ENCODE data around the gene WEE2. TPM values are rescaled to one million over a fixed set of nuclear protein-coding genes. Genes with fewer than 3 reads are reported as not detected.
A peak's percentile ranks its signal among the peaks of the same experiment; 100 is the strongest.

The WEE2 gene
- total and polyA plus RNA-seq, 4 donors = not detected

- no peak for DNase-seq
- no peak overlapping the region for H3K27ac ChIP-seq (ENCODE audit: low read depth in 1 of 2, low read length in 1 of 2)
- H3K27me3 ChIP-seq (ENCODE audit: control insufficient read depth in 3 of 3, insufficient read depth in 3 of 3, low read length in 2 of 3) = no peaks in the 10 kb centered on the region
- no peak overlapping the region for H3K4me3 ChIP-seq
- TF ChIP-seq CTCF (IDR thresholded peaks at IDR 0.05; ENCODE audit: control extremely low read depth, extremely low read depth) = no peak
- WGBS, 2 donors = 90 to 95% methylated on average over 3 of the region's 3 CpGs
- H3K4me1 ChIP-seq (ENCODE audit: control insufficient read depth in 5 of 5, insufficient read depth in 5 of 5, low read length in 5 of 5) = peaks cover 0 to 5% (median 0%) of the 10 kb centered on the region in 5 donors
- peaks cover 0 to 18% (median 4%) of the 10 kb centered on the region in 4 donors for H3K36me3 ChIP-seq (ENCODE audit: control insufficient read depth in 4 of 4, insufficient read depth in 4 of 4, low read length in 4 of 4)
- no peak for ATAC-seq (ENCODE audit: insufficient read depth, low FRiP score)
- H3K9ac ChIP-seq (ENCODE audit: insufficient read depth in 1 of 2, low read length in 2 of 2) = no peak overlapping the region
- no peaks in the 10 kb centered on the region for H3K9me3 ChIP-seq (ENCODE audit: control insufficient read depth in 4 of 4, insufficient read depth in 3 of 4, low read length in 3 of 4)
These were observed 34.8 kb upstream of the WEE2 start for GRCh38 chr7:141673346-141673745.

GRCh38 chr7:141674171-141674671, 33.9 kb upstream of the WEE2 start:
- DNase-seq (peak in 1 of 3 donors; percentile 25), ATAC-seq (ENCODE audit: insufficient read depth, low FRiP score) (no peak)
- no peak for TF ChIP-seq CTCF (IDR thresholded peaks at IDR 0.05; ENCODE audit: control extremely low read depth, extremely low read depth)
- Histone ChIP-seq H3K9me3 (ENCODE audit: control insufficient read depth in 4 of 4, insufficient read depth in 3 of 4, low read length in 3 of 4) (no peaks in the 10 kb centered on the region), H3K27me3 (ENCODE audit: control insufficient read depth in 3 of 3, insufficient read depth in 3 of 3, low read length in 2 of 3) (no peaks in the 10 kb centered on the region), H3K4me1 (ENCODE audit: control insufficient read depth in 5 of 5, insufficient read depth in 5 of 5, low read length in 5 of 5) (peaks cover 0 to 5% (median 0%) of the 10 kb centered on the region in 5 donors), H3K9ac (ENCODE audit: insufficient read depth in 1 of 2, low read length in 2 of 2) (no peak overlapping the region), H3K4me3 (no peak overlapping the region), H3K36me3 (ENCODE audit: control insufficient read depth in 4 of 4, insufficient read depth in 4 of 4, low read length in 4 of 4) (peaks cover 0 to 18% (median 4%) of the 10 kb centered on the region in 4 donors), H3K27ac (ENCODE audit: low read depth in 1 of 2, low read length in 1 of 2) (peak overlapping the region; percentile 13)
- 74 to 79% methylated on average over 5 of the region's 5 CpGs for WGBS, 2 donors

- DNase-seq (no peak), ATAC-seq (ENCODE audit: insufficient read depth, low FRiP score) (no peak)
- H3K4me3 ChIP-seq = no peak overlapping the region
- H3K27me3 ChIP-seq (ENCODE audit: control insufficient read depth in 3 of 3, insufficient read depth in 3 of 3, low read length in 2 of 3) = no peaks in the 10 kb centered on the region
- peaks cover 0 to 5% (median 0%) of the 10 kb centered on the region in 5 donors for H3K4me1 ChIP-seq (ENCODE audit: control insufficient read depth in 5 of 5, insufficient read depth in 5 of 5, low read length in 5 of 5)
- no peak for TF ChIP-seq CTCF (IDR thresholded peaks at IDR 0.05; ENCODE audit: control extremely low read depth, extremely low read depth)
- H3K9me3 ChIP-seq (ENCODE audit: control insufficient read depth in 4 of 4, insufficient read depth in 3 of 4, low read length in 3 of 4) = no peaks in the 10 kb centered on the region
- H3K36me3 ChIP-seq (ENCODE audit: control insufficient read depth in 4 of 4, insufficient read depth in 4 of 4, low read length in 4 of 4) = peaks cover 0 to 18% (median 4%) of the 10 kb centered on the region in 4 donors
- WGBS, 2 donors = 75 to 84% methylated on average over 4 of the region's 4 CpGs
- H3K27ac ChIP-seq (ENCODE audit: low read depth in 1 of 2, low read length in 1 of 2) = peak overlapping the region in 1 of 2 donors; percentile 41
- no peak overlapping the region for H3K9ac ChIP-seq (ENCODE audit: insufficient read depth in 1 of 2, low read length in 2 of 2)
These were observed 33.5 kb upstream of the WEE2 start for GRCh38 chr7:141674702-141675101.
